K562 (cell line): ENCODE data around the gene PTPRM. TPM values are rescaled to one million over a fixed set of nuclear protein-coding genes. Genes with fewer than 3 reads are reported as not detected.

Experiments used
- ATAC-seq: fragments of 200-7000 bp; cut with Tn5 transposase; 3 replicates; pipeline ENCODE4 v1.9.1; 2020; ENCODE audit warnings: moderate library complexity
- BruUV-seq: library from RNA; stranded (reverse); fragments of 400-500 nt; replicated peaks from 2 replicates; lab custom pipeline; 2021; lab: Mats Ljungman, UMichigan
- CTCF ChIA-PET: fragments of 300-600 bp; formaldehyde crosslinking; extraction: SDS; loops from one replicate; lab custom pipeline; 2021; ENCODE audit warnings: low intra/inter-chr PET ratio; lab: Yijun Ruan, JAX
- POLR2A ChIA-PET: fragments of 300-600, 350-650 bp; sonication (Branson Sonifier 250); formaldehyde crosslinking; extraction: SDS; loops from one replicate; lab custom pipeline; 2021; ENCODE audit warnings: antibody characterized with exemption, inconsistent platforms; lab: Yijun Ruan, JAX
- DNase-seq, 4 experiments: peaks; one replicate each; pipeline versions ENCODE4 v3.0.0 to v3.0.0-alpha.2; 2011 to 2018; ENCODE audit warnings: low spot score in 3 of 4, mixed read lengths in 3 of 4; ENCODE audit errors: extremely low read depth in 1 of 4
- FAIRE-seq: peaks from 2 replicates; lab custom pipeline; 2011; peaks lifted over from hg19 to GRCh38; lab: Jason Lieb, UNC
- H2AFZ ChIP-seq: 2 replicates; pipeline ENCODE4 v1.6.0; 2011; ENCODE audit warnings: low read depth, low read length, control low read depth, inconsistent platforms
- H3K27ac ChIP-seq: fragments of 200-600 bp; 3 replicates; pipeline ENCODE4 v1.8.0; 2011; ENCODE audit warnings: low read depth, mild to moderate bottlenecking, control low read depth, inconsistent platforms, low read length, moderate library complexity, mixed read lengths; ENCODE audit errors: extremely low read depth
- H3K27me3 ChIP-seq, 2 experiments: fragments of 300-600 bp in 1 of 2; 2 replicates in 1 of 2; 3 replicates in 1 of 2; pipeline versions ENCODE4 v1.6.0 to v1.8.0; 2011; ENCODE audit warnings: inconsistent platforms in 2 of 2, low read length in 2 of 2, mild to moderate bottlenecking in 1 of 2, mixed read lengths in 1 of 2, moderate library complexity in 1 of 2; ENCODE audit not compliant: control insufficient read depth in 2 of 2, insufficient read depth in 2 of 2
- H3K36me3 ChIP-seq: fragments of 300-600 bp; 3 replicates; pipeline ENCODE4 v1.8.0; 2011; ENCODE audit warnings: mild to moderate bottlenecking, low read length, inconsistent platforms; ENCODE audit not compliant: control insufficient read depth, insufficient read depth
- H3K4me1 ChIP-seq, 2 experiments: fragments of 200-600 bp in 1 of 2; replicated peaks in 1 of 2; 2 replicates in 1 of 2; 3 replicates in 1 of 2; pipeline versions ENCODE4 v1.5.1 to v1.8.0; 2011; ENCODE audit warnings: inconsistent platforms in 2 of 2, low read length in 2 of 2, mild to moderate bottlenecking in 1 of 2, mixed read lengths in 1 of 2, moderate library complexity in 1 of 2; ENCODE audit not compliant: control insufficient read depth in 2 of 2, insufficient read depth in 2 of 2
- H3K4me2 ChIP-seq: 2 replicates; pipeline ENCODE4 v1.6.1; 2011; ENCODE audit warnings: low read length, control low read depth, inconsistent platforms, mixed read lengths; ENCODE audit not compliant: insufficient read depth
- H3K4me3 ChIP-seq: fragments of 200-600 bp; sonication (generic), shearing (Covaris generic); 2 replicates; pipeline ENCODE4 v1.5.1; 2016; ENCODE audit warnings: control low read depth, inconsistent platforms
- H3K79me2 ChIP-seq: fragments of 200-600 bp; 3 replicates; pipeline ENCODE4 v1.8.0; 2011; ENCODE audit warnings: low read length, inconsistent platforms; ENCODE audit not compliant: control insufficient read depth, insufficient read depth
- H3K9ac ChIP-seq, 2 experiments: 2 replicates each; pipeline versions ENCODE4 v1.6.0 to v1.6.1; 2011; ENCODE audit warnings: low read depth in 2 of 2, low read length in 2 of 2, control low read depth in 1 of 2, inconsistent platforms in 1 of 2, mild to moderate bottlenecking in 1 of 2, mixed read lengths in 1 of 2; ENCODE audit not compliant: insufficient read depth in 1 of 2
- H3K9me1 ChIP-seq: one replicate; pipeline ENCODE4 v1.6.0; 2011; ENCODE audit warnings: inconsistent platforms, mild to moderate bottlenecking, low read length, moderate library complexity; ENCODE audit not compliant: control insufficient read depth, insufficient read depth
- H3K9me3 ChIP-seq: replicated peaks from 2 replicates; pipeline ENCODE4 v1.5.1; 2011; ENCODE audit warnings: low read depth, low read length, inconsistent platforms; ENCODE audit not compliant: control insufficient read depth, insufficient read depth
- H4K20me1 ChIP-seq: replicated peaks from 2 replicates; pipeline ENCODE4 v1.6.1; 2011; ENCODE audit warnings: low read length, inconsistent platforms, mixed read lengths; ENCODE audit not compliant: control insufficient read depth, insufficient read depth
- CTCF ChIP-seq, 3 experiments: IDR thresholded peaks in 2 of 3; conservative IDR thresholded peaks in 1 of 3; 2 replicates each; pipeline ENCODE4 v1.5.1; 2011 to 2012; ENCODE audit warnings: low read length in 3 of 3, mild to moderate bottlenecking in 3 of 3, control low read depth in 2 of 3, improper control_type of control experiment in 1 of 3, inconsistent platforms in 1 of 3, low read depth in 1 of 3, mixed read lengths in 1 of 3, moderate library complexity in 1 of 3; ENCODE audit not compliant: insufficient read depth in 2 of 3
- KLF1 ChIP-seq: fragments of 450-650 bp; IDR thresholded peaks from 2 replicates; pipeline ENCODE4 v1.6.1; 2016; ENCODE audit warnings: missing genetic modification characterization, missing compliant biosample characterization
- MXD1 ChIP-seq: fragments of 250-450 bp; sonication (Bioruptor Pico); IDR thresholded peaks from 2 replicates; pipeline ENCODE4 v1.8.0; 2021; ENCODE audit warnings: borderline replicate concordance, mild to moderate bottlenecking, moderate library complexity; ENCODE audit not compliant: poor library complexity, severe bottlenecking
- ZBTB11 ChIP-seq, 3 experiments: fragments of 200-800 bp in 1 of 3; fragments of 250-450 bp in 1 of 3; fragments of 450-650 bp in 1 of 3; sonication (Bioruptor Pico) in 1 of 3; sonication (Bioruptor generic) in 1 of 3; formaldehyde crosslinking in 1 of 3; IDR thresholded peaks; 2 replicates each; pipeline versions ENCODE4 v1.6.1 to v1.8.0; 2016 to 2022; ENCODE audit warnings: mild to moderate bottlenecking in 2 of 3, missing genetic modification characterization in 2 of 3, missing compliant biosample characterization in 1 of 3, moderate library complexity in 1 of 3
- WGBS: fragments of 100-300 bp; shearing (Covaris generic); methylation state at CpG from one replicate; pipeline ENCODE4 v1.1.6; 2016; ENCODE audit warnings: low coverage, mixed read lengths; ENCODE audit not compliant: insufficient coverage; ENCODE audit errors: missing lambda C conversion rate; 5-methylcytosine and 5-hydroxymethylcytosine counted together
- in situ Hi-C: fragments of 300-500 bp; cut with MboI; formaldehyde crosslinking; loops from 4 replicates; pipeline ENCODE4 v1.15.0; 2018; ENCODE audit warnings: inconsistent platforms, mixed read lengths
- intact Hi-C: fragments of 100-400 bp; cut with micrococcal nuclease; formaldehyde crosslinking; loops from 2 replicates; pipeline ENCODE4 v1.14.2; 2022
- polyA plus RNA-seq, 8 experiments: library from polyadenylated mRNA; depleted of rRNA in 4 of 8; stranded (reverse) in 5 of 8; unstranded in 3 of 8; fragments of >200 nt; fragmentation: Nextera tagmentation in 2 of 8; fragmentation: Illumina TruSeq in 1 of 8; extraction: Ambion mirVana in 2 of 8; extraction: Trizol in 1 of 8; gene quantifications; 2 replicates each; pipeline versions ENCODE4 v1.2.1 to v1.2.3, GENCODE V29; 2011 to 2014; ENCODE audit warnings: inconsistent platforms in 1 of 8, missing spikeins in 1 of 8
- total RNA-seq, 7 experiments: library from RNA; depleted of rRNA in 6 of 7; stranded (reverse); fragments of >200 nt in 6 of 7; fragmentation: Illumina TruSeq in 2 of 7; extraction: Trizol in 2 of 7; gene quantifications; 2 replicates each; pipeline versions ENCODE4 v1.2.1 to v1.2.3, GENCODE V29; 2011 to 2021; ENCODE audit warnings: low replicate concordance in 1 of 7

Gene PTPRM
- total and polyA plus RNA-seq, 9 of the 15 experiments (the other 6 are each of a cell fraction or from before 2014, with no cell fraction given) = 0.03 to 0.16 (median 0.08) TPM; not detected in 3

- H3K36me3 ChIP-seq = no peaks in the 10 kb centered on the region
- no peak for FAIRE-seq
- H4K20me1 ChIP-seq = no peaks in the 10 kb centered on the region
- no peak overlapping the region for H3K4me2 ChIP-seq
- CTCF ChIA-PET = interaction anchor here (0.5 kb wide), 1 partner anchor 246 kb away, joined by 4 read pairs; no protein-coding TSS in a partner anchor
- H3K9me3 ChIP-seq = no peaks in the 10 kb centered on the region
- intact Hi-C loops = no loop called here
- H3K27ac ChIP-seq = no peak overlapping the region
- TF ChIP-seq MXD1 (CRISPR knock-in tag) (no peak), KLF1 (tag) (no peak), CTCF (IDR thresholded peaks at IDR 0.05 in 2 of 3, conservative IDR thresholded peaks at IDR 0.05 in 1 of 3; ENCODE audit: insufficient read depth in 2 of 3, low read depth in 1 of 3, low read length in 3 of 3) (0 out of 6 replicates have a peak, but pooled peaks of 1 of the 3 experiments have one; percentile 32), ZBTB11 (CRISPR knock-in tag; IDR thresholded peaks at IDR 0.05) (no peak)
- TF ChIP-seq, all 486 proteins: peak for 1
- Histone ChIP-seq H3K4me3 (no peak overlapping the region), H3K27me3 (peaks cover 0 to 5% of the 10 kb centered on the region in 2 experiments; a peak in 2 of 5 replicates), H3K9me1 (no peaks in the 10 kb centered on the region), H3K9ac (no peak overlapping the region), H3K79me2 (no peaks in the 10 kb centered on the region), H3K4me1 (no peaks in the 10 kb centered on the region; a peak in 2 of 5 replicates), H2AFZ (peak overlapping the region; percentile 42; the same call in 1 of the 2 replicates)
- peak in 1 of 4 experiments; percentile 7 for DNase-seq
- peak; percentile 73 for ATAC-seq
- in situ Hi-C loops = no loop called here
- BruUV-seq = no TSS peak
- POLR2A ChIA-PET = interaction anchor here (0.6 to 1.4 kb wide), 3 partner anchors 9 to 20 kb away, joined by 3 read pairs; no protein-coding TSS in a partner anchor
- 4% methylated on average over 10 of the region's 13 CpGs for WGBS
These were observed 884.0 kb downstream of the PTPRM start for GRCh38 chr18:8450898-8451665.
